Kidney capillary endothelial cell (primary cell): ENCODE results near the gene ADD1.

Experiments
- DNase-seq: peaks from one replicate; pipeline ENCODE4 v3.0.0-alpha.2; 2018; ENCODE audit warnings: low spot score

The ADD1 gene

GRCh38 chr4:2963966-2964471 lies 120.4 kb downstream of the ADD1 start:
- DNase-seq: peak; percentile 52

DNA sequence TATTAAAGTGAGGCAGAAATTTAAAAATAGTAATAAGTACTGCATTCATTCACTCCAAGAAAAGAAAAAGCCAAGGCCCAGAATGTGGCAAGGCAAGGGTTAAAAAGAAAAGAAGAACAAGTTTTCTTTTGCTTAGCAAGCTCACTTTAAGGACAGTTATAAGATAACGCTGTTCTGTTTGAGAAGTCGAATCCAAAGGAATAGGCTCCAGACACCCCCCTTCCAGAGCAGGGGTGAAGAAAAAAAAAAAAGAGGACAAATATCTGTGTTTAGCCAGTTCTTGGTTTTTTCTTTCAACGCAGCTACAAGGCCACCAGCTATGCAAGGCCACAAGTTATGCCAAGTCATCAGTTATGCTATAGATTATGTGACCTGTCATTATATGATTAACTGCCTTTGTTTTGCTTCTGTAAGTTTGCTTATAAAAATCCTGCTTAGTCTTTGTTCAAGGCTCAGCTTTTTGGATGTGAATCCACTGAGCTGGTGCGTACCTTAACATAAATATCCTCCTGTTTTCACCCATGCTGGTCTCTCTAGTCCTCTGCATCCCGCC lies 121.1 kb downstream of the ADD1 start:
- no peak for DNase-seq

- no peak for DNase-seq
Observed at GRCh38 chr4:2965262-2965661, 121.6 kb downstream of the ADD1 start.

DNA sequence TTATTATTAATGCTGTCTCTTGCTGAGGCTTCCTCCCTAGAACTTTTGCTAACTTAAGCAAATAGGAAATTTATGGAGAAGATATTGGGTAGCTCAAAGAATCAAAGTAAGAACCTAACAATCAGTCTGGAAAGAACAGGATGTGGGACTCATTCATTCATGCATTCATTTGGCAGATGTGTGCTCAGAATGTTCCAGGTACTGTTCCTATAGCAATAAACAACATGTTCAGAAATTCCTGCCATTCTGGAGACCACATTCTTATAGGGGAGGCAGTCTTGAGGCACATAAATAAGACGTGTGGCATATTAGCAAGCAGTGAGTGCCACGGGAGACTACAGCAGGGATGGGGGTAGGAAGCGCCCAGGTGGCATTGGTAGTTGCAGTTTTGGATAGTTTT lies 124.7 kb downstream of the ADD1 start:
- DNase-seq: no peak

DNA sequence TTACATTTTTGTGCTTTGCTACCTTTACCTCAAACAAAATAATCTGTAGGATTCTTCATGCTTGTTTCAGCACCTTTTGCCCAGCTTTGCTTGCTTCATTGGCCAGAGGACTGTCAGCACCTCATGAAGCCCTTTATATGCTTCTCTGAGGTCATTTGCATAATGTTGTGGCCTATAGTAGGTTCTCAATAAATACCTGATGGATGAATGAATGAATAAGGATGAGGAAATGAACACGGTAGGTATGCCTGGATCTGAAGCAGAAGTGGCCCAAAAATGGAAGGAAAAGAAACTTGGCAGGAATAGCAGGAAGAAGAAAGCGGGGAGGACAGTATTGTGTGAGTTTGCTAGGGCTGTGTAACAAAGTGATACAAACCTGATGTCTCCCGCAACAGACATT lies 127.6 kb downstream of the ADD1 start:
- DNase-seq: no peak

DNA sequence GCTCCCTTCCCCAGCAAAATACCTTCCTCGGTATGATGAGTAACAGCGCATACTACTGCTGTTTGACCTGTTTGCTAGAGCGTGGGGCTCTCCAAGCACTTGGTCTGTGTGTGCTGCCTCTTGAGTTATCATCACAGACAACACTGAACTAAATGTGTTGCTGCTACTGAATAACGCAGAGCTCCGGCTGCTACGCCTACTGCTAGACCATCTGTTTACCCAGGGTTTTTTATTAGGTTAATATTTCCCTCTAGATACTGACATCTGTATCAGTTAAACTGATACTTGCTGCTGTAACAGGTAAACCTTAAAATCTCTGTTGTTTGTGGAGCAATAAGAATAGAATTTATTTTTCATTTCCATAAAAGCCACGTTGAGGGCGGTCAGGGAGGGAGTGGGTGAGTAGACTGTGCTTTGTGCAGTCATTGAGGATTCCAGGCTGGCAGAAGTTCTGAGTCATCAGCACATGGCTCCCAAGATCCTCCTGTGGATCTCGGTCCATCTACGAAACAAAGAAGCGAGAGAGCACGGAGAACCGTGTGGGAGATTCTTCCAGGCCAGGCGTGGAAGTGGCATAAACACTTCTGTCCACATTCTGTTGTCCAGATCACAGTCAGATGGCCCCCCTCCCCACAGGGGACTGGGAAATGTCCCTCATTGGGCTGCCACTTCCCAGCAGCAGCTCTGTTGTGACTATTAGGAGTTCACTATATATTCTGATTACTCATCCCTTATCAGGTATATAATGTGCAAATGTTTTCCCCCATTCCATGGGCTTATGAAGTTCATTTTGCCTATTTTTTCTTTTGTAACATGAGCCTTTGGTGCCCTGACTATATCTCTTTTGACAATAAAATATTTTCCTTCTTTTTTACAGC lies 133.8 kb downstream of the ADD1 start:
- no peak for DNase-seq
